GM12878 (cell line): ENCODE measurements around the gene ATP5MK.

Source experiments
- CTCF ChIP-seq, 3 experiments: IDR thresholded peaks in 2 of 3; conservative IDR thresholded peaks in 1 of 3; 2 replicates each; pipeline ENCODE4 v1.5.1; 2011; ENCODE audit warnings: low read depth in 3 of 3, low read length in 3 of 3, mild to moderate bottlenecking in 3 of 3, control low read depth in 2 of 3, moderate library complexity in 2 of 3, inconsistent platforms in 1 of 3, mixed read lengths in 1 of 3; ENCODE audit not compliant: control insufficient read depth in 2 of 3, insufficient read depth in 1 of 3; ENCODE audit errors: extremely low read depth in 1 of 3
- SUZ12 ChIP-seq: fragments of 200-600 bp; sonication (generic); IDR thresholded peaks from one replicate; pipeline ENCODE4 v1.6.1; 2018; ENCODE audit warnings: antibody characterized with exemption, mild to moderate bottlenecking; ENCODE audit not compliant: unreplicated experiment
- TCF12 ChIP-seq: IDR thresholded peaks from 2 replicates; pipeline ENCODE4 v1.6.1; 2011; ENCODE audit warnings: low read depth, mild to moderate bottlenecking, low read length
- ZNF622 ChIP-seq: fragments of 450-650 bp; IDR thresholded peaks from 2 replicates; pipeline ENCODE4 v1.6.1; 2017; ENCODE audit warnings: mild to moderate bottlenecking, inconsistent platforms

GRCh38 chr10:103397191-103397825, 1.0 kb upstream of the ATP5MK start:
- TF ChIP-seq CTCF (IDR thresholded peaks at IDR 0.05 in 2 of 3, conservative IDR thresholded peaks at IDR 0.05 in 1 of 3; ENCODE audit: control insufficient read depth in 2 of 3, extremely low read depth in 1 of 3, insufficient read depth in 1 of 3, low read depth in 3 of 3, low read length in 3 of 3) (no peak), TCF12 (no peak), ZNF622 (no peak), SUZ12 (no peak)
